K562 (cell line): ENCODE measurements around the gene RAB12. TPM values are rescaled to one million over a fixed set of nuclear protein-coding genes. Genes with fewer than 3 reads are reported as not detected.

Experiments
- ATAC-seq: fragments of 200-7000 bp; cut with Tn5 transposase; 3 replicates; pipeline ENCODE4 v1.9.1; 2020; ENCODE audit warnings: moderate library complexity
- BruUV-seq: library from RNA; stranded (reverse); fragments of 400-500 nt; replicated peaks from 2 replicates; lab custom pipeline; 2021; lab: Mats Ljungman, UMichigan
- CTCF ChIA-PET: fragments of 300-600 bp; formaldehyde crosslinking; extraction: SDS; loops from one replicate; lab custom pipeline; 2021; ENCODE audit warnings: low intra/inter-chr PET ratio; lab: Yijun Ruan, JAX
- POLR2A ChIA-PET: fragments of 300-600, 350-650 bp; sonication (Branson Sonifier 250); formaldehyde crosslinking; extraction: SDS; loops from one replicate; lab custom pipeline; 2021; ENCODE audit warnings: antibody characterized with exemption, inconsistent platforms; lab: Yijun Ruan, JAX
- DNase-seq, 4 experiments: peaks; one replicate each; pipeline versions ENCODE4 v3.0.0 to v3.0.0-alpha.2; 2011 to 2018; ENCODE audit warnings: low spot score in 3 of 4, mixed read lengths in 3 of 4; ENCODE audit errors: extremely low read depth in 1 of 4
- FAIRE-seq: peaks from 2 replicates; lab custom pipeline; 2011; peaks lifted over from hg19 to GRCh38; lab: Jason Lieb, UNC
- H2AFZ ChIP-seq: 2 replicates; pipeline ENCODE4 v1.6.0; 2011; ENCODE audit warnings: low read depth, low read length, control low read depth, inconsistent platforms
- H3K27ac ChIP-seq: fragments of 200-600 bp; 3 replicates; pipeline ENCODE4 v1.8.0; 2011; ENCODE audit warnings: low read depth, mild to moderate bottlenecking, control low read depth, inconsistent platforms, low read length, moderate library complexity, mixed read lengths; ENCODE audit errors: extremely low read depth
- H3K27me3 ChIP-seq, 2 experiments: fragments of 300-600 bp in 1 of 2; 2 replicates in 1 of 2; 3 replicates in 1 of 2; pipeline versions ENCODE4 v1.6.0 to v1.8.0; 2011; ENCODE audit warnings: inconsistent platforms in 2 of 2, low read length in 2 of 2, mild to moderate bottlenecking in 1 of 2, mixed read lengths in 1 of 2, moderate library complexity in 1 of 2; ENCODE audit not compliant: control insufficient read depth in 2 of 2, insufficient read depth in 2 of 2
- H3K36me3 ChIP-seq: fragments of 300-600 bp; 3 replicates; pipeline ENCODE4 v1.8.0; 2011; ENCODE audit warnings: mild to moderate bottlenecking, low read length, inconsistent platforms; ENCODE audit not compliant: control insufficient read depth, insufficient read depth
- H3K4me1 ChIP-seq, 2 experiments: fragments of 200-600 bp in 1 of 2; replicated peaks in 1 of 2; 2 replicates in 1 of 2; 3 replicates in 1 of 2; pipeline versions ENCODE4 v1.5.1 to v1.8.0; 2011; ENCODE audit warnings: inconsistent platforms in 2 of 2, low read length in 2 of 2, mild to moderate bottlenecking in 1 of 2, mixed read lengths in 1 of 2, moderate library complexity in 1 of 2; ENCODE audit not compliant: control insufficient read depth in 2 of 2, insufficient read depth in 2 of 2
- H3K4me2 ChIP-seq: 2 replicates; pipeline ENCODE4 v1.6.1; 2011; ENCODE audit warnings: low read length, control low read depth, inconsistent platforms, mixed read lengths; ENCODE audit not compliant: insufficient read depth
- H3K4me3 ChIP-seq: fragments of 200-600 bp; sonication (generic), shearing (Covaris generic); 2 replicates; pipeline ENCODE4 v1.5.1; 2016; ENCODE audit warnings: control low read depth, inconsistent platforms
- H3K79me2 ChIP-seq: fragments of 200-600 bp; 3 replicates; pipeline ENCODE4 v1.8.0; 2011; ENCODE audit warnings: low read length, inconsistent platforms; ENCODE audit not compliant: control insufficient read depth, insufficient read depth
- H3K9ac ChIP-seq, 2 experiments: 2 replicates each; pipeline versions ENCODE4 v1.6.0 to v1.6.1; 2011; ENCODE audit warnings: low read depth in 2 of 2, low read length in 2 of 2, control low read depth in 1 of 2, inconsistent platforms in 1 of 2, mild to moderate bottlenecking in 1 of 2, mixed read lengths in 1 of 2; ENCODE audit not compliant: insufficient read depth in 1 of 2
- H3K9me1 ChIP-seq: one replicate; pipeline ENCODE4 v1.6.0; 2011; ENCODE audit warnings: inconsistent platforms, mild to moderate bottlenecking, low read length, moderate library complexity; ENCODE audit not compliant: control insufficient read depth, insufficient read depth
- H3K9me3 ChIP-seq: replicated peaks from 2 replicates; pipeline ENCODE4 v1.5.1; 2011; ENCODE audit warnings: low read depth, low read length, inconsistent platforms; ENCODE audit not compliant: control insufficient read depth, insufficient read depth
- H4K20me1 ChIP-seq: replicated peaks from 2 replicates; pipeline ENCODE4 v1.6.1; 2011; ENCODE audit warnings: low read length, inconsistent platforms, mixed read lengths; ENCODE audit not compliant: control insufficient read depth, insufficient read depth
- NCOR1 ChIP-seq: fragments of 450-650 bp; IDR thresholded peaks from 2 replicates; pipeline ENCODE4 v1.6.1; 2016; ENCODE audit warnings: mild to moderate bottlenecking, moderate library complexity
- NR2C2 ChIP-seq, 2 experiments: fragments of 200-800 bp in 1 of 2; sonication (Bioruptor generic) in 1 of 2; sonication (generic) in 1 of 2; formaldehyde crosslinking in 1 of 2; IDR thresholded peaks; 2 replicates each; pipeline versions ENCODE4 v1.6.1 to v1.8.0; 2016 to 2022; ENCODE audit warnings: mild to moderate bottlenecking in 1 of 2, missing compliant biosample characterization in 1 of 2, missing genetic modification characterization in 1 of 2, missing genetic modification reagents in 1 of 2
- NR4A1 ChIP-seq, 2 experiments: fragments of 250-450 bp in 1 of 2; fragments of 450-650 bp in 1 of 2; sonication (Bioruptor Pico) in 1 of 2; IDR thresholded peaks; 2 replicates each; pipeline versions ENCODE4 v1.4.0 to v1.6.1; 2016 to 2020; ENCODE audit warnings: mild to moderate bottlenecking in 2 of 2, missing compliant biosample characterization in 1 of 2, missing genetic modification characterization in 1 of 2, moderate library complexity in 1 of 2
- POLR2A ChIP-seq: fragments of 450-650 bp; conservative IDR thresholded peaks from 2 replicates; pipeline ENCODE4 v1.6.1; 2016
- SUPT5H ChIP-seq: fragments of 450-650 bp; IDR thresholded peaks from 2 replicates; pipeline ENCODE4 v1.6.1; 2016
- TAF15 ChIP-seq: fragments of 200-400 bp; formaldehyde crosslinking; IDR thresholded peaks from 2 replicates; pipeline ENCODE4 v1.6.1; 2017; ENCODE audit warnings: mild to moderate bottlenecking, low read depth, low read length, moderate library complexity
- ZFP30 ChIP-seq: fragments of 250-450 bp; sonication (Bioruptor Pico); IDR thresholded peaks from 2 replicates; pipeline ENCODE4 v1.8.0; 2022; ENCODE audit warnings: moderate library complexity, mild to moderate bottlenecking, inconsistent platforms, borderline replicate concordance
- WGBS: fragments of 100-300 bp; shearing (Covaris generic); methylation state at CpG from one replicate; pipeline ENCODE4 v1.1.6; 2016; ENCODE audit warnings: low coverage, mixed read lengths; ENCODE audit not compliant: insufficient coverage; ENCODE audit errors: missing lambda C conversion rate; 5-methylcytosine and 5-hydroxymethylcytosine counted together
- in situ Hi-C: fragments of 300-500 bp; cut with MboI; formaldehyde crosslinking; loops from 4 replicates; pipeline ENCODE4 v1.15.0; 2018; ENCODE audit warnings: inconsistent platforms, mixed read lengths
- intact Hi-C: fragments of 100-400 bp; cut with micrococcal nuclease; formaldehyde crosslinking; loops from 2 replicates; pipeline ENCODE4 v1.14.2; 2022
- polyA plus RNA-seq, 8 experiments: library from polyadenylated mRNA; depleted of rRNA in 4 of 8; stranded (reverse) in 5 of 8; unstranded in 3 of 8; fragments of >200 nt; fragmentation: Nextera tagmentation in 2 of 8; fragmentation: Illumina TruSeq in 1 of 8; extraction: Ambion mirVana in 2 of 8; extraction: Trizol in 1 of 8; gene quantifications; 2 replicates each; pipeline versions ENCODE4 v1.2.1 to v1.2.3, GENCODE V29; 2011 to 2014; ENCODE audit warnings: inconsistent platforms in 1 of 8, missing spikeins in 1 of 8
- total RNA-seq, 7 experiments: library from RNA; depleted of rRNA in 6 of 7; stranded (reverse); fragments of >200 nt in 6 of 7; fragmentation: Illumina TruSeq in 2 of 7; extraction: Trizol in 2 of 7; gene quantifications; 2 replicates each; pipeline versions ENCODE4 v1.2.1 to v1.2.3, GENCODE V29; 2011 to 2021; ENCODE audit warnings: low replicate concordance in 1 of 7

RAB12 gene
- total and polyA plus RNA-seq, 9 of the 15 experiments (the other 6 are each of a cell fraction or from before 2014, with no cell fraction given) = 0.48 to 21.6 (median 18.8) TPM

- no peak for TF ChIP-seq NR4A1 (CRISPR knock-in tag; IDR thresholded peaks at IDR 0.05)
- TF ChIP-seq NR4A1 (tag; IDR thresholded peaks at IDR 0.05) = no peak
- TF ChIP-seq NR2C2 (CRISPR knock-in tag; IDR thresholded peaks at IDR 0.05) = no peak
- TF ChIP-seq NR2C2 (tag; IDR thresholded peaks at IDR 0.05) = no peak
- TF ChIP-seq TAF15 = no peak
- no peak for TF ChIP-seq NCOR1
- TF ChIP-seq, all 486 proteins: peak for 0
These were observed 25.9 kb downstream of the RAB12 start (continued) for GRCh38 chr18:8635087-8635486.

GRCh38 chr18:8639762-8640161 lies 30.5 kb downstream of the RAB12 start:
- intact Hi-C loops = no loop called here
- Histone ChIP-seq H3K9ac (no peak overlapping the region), H3K4me1 (no peaks in the 10 kb centered on the region), H3K36me3 (peaks cover 41% of the 10 kb centered on the region), H3K27me3 (no peaks in the 10 kb centered on the region), H3K9me1 (no peaks in the 10 kb centered on the region), H3K27ac (no peak overlapping the region), H3K4me2 (no peak overlapping the region), H2AFZ (no peak overlapping the region), H3K79me2 (no peaks in the 10 kb centered on the region), H3K4me3 (no peak overlapping the region), H4K20me1 (no peaks in the 10 kb centered on the region), H3K9me3 (no peaks in the 10 kb centered on the region)
- BruUV-seq = no TSS peak
- ChIA-PET POLR2A (interaction anchor here (1.0 to 2.7 kb wide), 2 partner anchors 8 to 11 kb away, joined by 3 to 10 read pairs; no protein-coding TSS in a partner anchor), CTCF (no interaction called here)
- in situ Hi-C loops = no loop called here
- DNase-seq = no peak
- 88% methylated on average over 11 of the region's 11 CpGs for WGBS
- no peak for FAIRE-seq
- TF ChIP-seq POLR2A (peak; percentile 37; the same call in 1 of the 2 replicates), SUPT5H (peak; percentile 44; the same call in 1 of the 2 replicates), ZFP30 (no peak)
- ATAC-seq = no peak
